Osteoblast (primary cell): ENCODE results near the gene BTBD6. TPM values are rescaled to one million over a fixed set of nuclear protein-coding genes. Genes with fewer than 3 reads are reported as not detected.

Experiments used
- DNase-seq: peaks from one replicate; pipeline ENCODE4 v3.0.0; 2011; ENCODE audit warnings: low spot score, mixed read lengths; ENCODE audit not compliant: insufficient read length; ENCODE audit errors: missing footprints
- H2AFZ ChIP-seq: 2 replicates; pipeline ENCODE4 v1.6.0; 2011; ENCODE audit warnings: mild to moderate bottlenecking, low read length
- H3K27ac ChIP-seq: 2 replicates; pipeline ENCODE4 v1.5.1; 2011; ENCODE audit warnings: mild to moderate bottlenecking, low read depth, low read length, moderate library complexity
- H3K27me3 ChIP-seq: 2 replicates; pipeline ENCODE4 v1.6.0; 2012; ENCODE audit warnings: mild to moderate bottlenecking, control low read depth, inconsistent platforms, low read length, moderate library complexity; ENCODE audit not compliant: insufficient read depth
- H3K36me3 ChIP-seq: 2 replicates; pipeline ENCODE4 v1.5.1; 2011; ENCODE audit warnings: mild to moderate bottlenecking, low read length, control low read depth, moderate library complexity; ENCODE audit not compliant: insufficient read depth
- H3K4me1 ChIP-seq: 2 replicates; pipeline ENCODE4 v1.5.1; 2011; ENCODE audit warnings: mild to moderate bottlenecking, low read length, control low read depth, moderate library complexity; ENCODE audit not compliant: insufficient read depth
- H3K4me2 ChIP-seq: 2 replicates; pipeline ENCODE4 v1.6.0; 2011; ENCODE audit warnings: mild to moderate bottlenecking, low read length; ENCODE audit not compliant: insufficient read depth
- H3K4me3 ChIP-seq: fragments of 200-600 bp; sonication (generic); 3 replicates; pipeline ENCODE4 v1.5.1; 2012; ENCODE audit warnings: mild to moderate bottlenecking, low read length, inconsistent platforms; ENCODE audit not compliant: insufficient read depth
- H3K79me2 ChIP-seq: 2 replicates; pipeline ENCODE4 v1.6.0; 2012; ENCODE audit warnings: mild to moderate bottlenecking, low read length, control low read depth, inconsistent platforms; ENCODE audit not compliant: insufficient read depth
- H3K9me3 ChIP-seq: 2 replicates; pipeline ENCODE4 v1.5.1; 2011; ENCODE audit warnings: low read depth, low read length, control low read depth
- H4K20me1 ChIP-seq: 2 replicates; pipeline ENCODE4 v1.6.0; 2012; ENCODE audit warnings: mild to moderate bottlenecking, low read length, control low read depth; ENCODE audit not compliant: insufficient read depth
- CTCF ChIP-seq: IDR thresholded peaks from 2 replicates; pipeline ENCODE4 v1.5.1; 2011; ENCODE audit warnings: mild to moderate bottlenecking, low read depth, low read length, moderate library complexity; ENCODE audit errors: extremely low read depth
- total RNA-seq: library from RNA; depleted of rRNA; stranded (reverse); fragments of >200 nt; gene quantifications from 2 replicates; pipeline ENCODE4 v1.2.3, GENCODE V29; 2012

The BTBD6 gene
- total RNA-seq, 1 donor: 54.3 TPM

GRCh38 chr14:105215602-105216001, 32.7 kb upstream of the BTBD6 start:
- Histone ChIP-seq H2AFZ (no peak overlapping the region), H3K27ac (no peak overlapping the region), H3K36me3 (no peaks in the 10 kb centered on the region), H3K79me2 (no peaks in the 10 kb centered on the region), H4K20me1 (peaks cover 14% of the 10 kb centered on the region), H3K4me3 (no peak overlapping the region), H3K9me3 (no peaks in the 10 kb centered on the region), H3K4me1 (no peaks in the 10 kb centered on the region), H3K27me3 (no peaks in the 10 kb centered on the region), H3K4me2 (no peak overlapping the region)
- TF ChIP-seq CTCF: no peak
- no peak for DNase-seq

- H3K4me1 ChIP-seq: no peaks in the 10 kb centered on the region
- DNase-seq: no peak
- no peak for TF ChIP-seq CTCF
- H2AFZ ChIP-seq: no peak overlapping the region
- H3K4me2 ChIP-seq: no peak overlapping the region
- H3K9me3 ChIP-seq: no peaks in the 10 kb centered on the region
- H3K36me3 ChIP-seq: no peaks in the 10 kb centered on the region
- H4K20me1 ChIP-seq: peaks cover 14% of the 10 kb centered on the region
- no peaks in the 10 kb centered on the region for H3K79me2 ChIP-seq
- H3K27ac ChIP-seq: no peak overlapping the region
- no peaks in the 10 kb centered on the region for H3K27me3 ChIP-seq
- H3K4me3 ChIP-seq: no peak overlapping the region
Observed at GRCh38 chr14:105216490-105217247, 31.7 kb upstream of the BTBD6 start.

GRCh38 chr14:105217774-105218173, 30.6 kb upstream of the BTBD6 start:
- H3K4me1 ChIP-seq: no peaks in the 10 kb centered on the region
- H3K4me3 ChIP-seq: no peak overlapping the region
- no peak for TF ChIP-seq CTCF
- DNase-seq: no peak
- H2AFZ ChIP-seq: no peak overlapping the region
- no peak overlapping the region for H3K27ac ChIP-seq
- H4K20me1 ChIP-seq: peaks cover 14% of the 10 kb centered on the region
- H3K9me3 ChIP-seq: no peaks in the 10 kb centered on the region
- no peaks in the 10 kb centered on the region for H3K27me3 ChIP-seq
- no peaks in the 10 kb centered on the region for H3K79me2 ChIP-seq
- no peak overlapping the region for H3K4me2 ChIP-seq
- no peaks in the 10 kb centered on the region for H3K36me3 ChIP-seq

GRCh38 chr14:105218611-105219010, 29.7 kb upstream of the BTBD6 start:
- no peak for TF ChIP-seq CTCF
- no peaks in the 10 kb centered on the region for H3K27me3 ChIP-seq
- no peaks in the 10 kb centered on the region for H3K79me2 ChIP-seq
- no peak overlapping the region for H3K4me3 ChIP-seq
- H3K36me3 ChIP-seq: no peaks in the 10 kb centered on the region
- H3K9me3 ChIP-seq: no peaks in the 10 kb centered on the region
- H3K4me1 ChIP-seq: no peaks in the 10 kb centered on the region
- no peak for DNase-seq
- no peak overlapping the region for H3K27ac ChIP-seq
- H2AFZ ChIP-seq: no peak overlapping the region
- peaks cover 14% of the 10 kb centered on the region for H4K20me1 ChIP-seq
- no peak overlapping the region for H3K4me2 ChIP-seq
